ENCODE results near the gene KRTAP10-3. TPM values are rescaled to one million over a fixed set of nuclear protein-coding genes. Genes with fewer than 3 reads are reported as not detected.

KRTAP10-3 gene
- total and polyA plus RNA-seq, 2 of the 13 experiments (the other 11 are each of a cell fraction or from before 2014, with no cell fraction given), result not detected

GRCh38 chr21:44517175-44517899 lies 41.3 kb downstream of the KRTAP10-3 start (continued):
- TF ChIP-seq ZMYM4 (CRISPR knock-in tag; IDR thresholded peaks at IDR 0.05) (peak; percentile 91), MTF2 (CRISPR knock-in tag; IDR thresholded peaks at IDR 0.05; ENCODE audit: borderline replicate concordance) (no peak), PAWR (CRISPR knock-in tag; IDR thresholded peaks at IDR 0.05; ENCODE audit: borderline replicate concordance) (no peak), PPARG (CRISPR knock-in tag; conservative IDR thresholded peaks at IDR 0.05) (no peak), ZNF337 (CRISPR knock-in tag; IDR thresholded peaks at IDR 0.05; ENCODE audit: borderline replicate concordance, low read depth) (no peak), KDM4B (CRISPR knock-in tag; IDR thresholded peaks at IDR 0.05) (peak; percentile 41; the same call in 1 of the 2 replicates), HNF1A (IDR thresholded peaks at IDR 0.05; ENCODE audit: low read depth) (no peak), HNF1A (CRISPR knock-in tag; IDR thresholded peaks at IDR 0.05; ENCODE audit: borderline replicate concordance) (no peak), XRCC5 (optimal IDR thresholded peaks at IDR 0.05; ENCODE audit: low read length) (no peak), MED1 (CRISPR knock-in tag; IDR thresholded peaks at IDR 0.05) (peak; percentile 60; the same call in 1 of the 2 replicates), MBNL3 (CRISPR knock-in tag; conservative IDR thresholded peaks at IDR 0.05) (no peak), ZSCAN31 (CRISPR knock-in tag; IDR thresholded peaks at IDR 0.05; ENCODE audit: low read depth) (no peak), CREM (IDR thresholded peaks at IDR 0.05) (no peak; the same call in 1 of the 2 replicates), CREM (CRISPR knock-in tag; IDR thresholded peaks at IDR 0.05) (no peak), ZNF790 (CRISPR knock-in tag; IDR thresholded peaks at IDR 0.05; ENCODE audit: borderline replicate concordance) (no peak), ATF1 (CRISPR knock-in tag; IDR thresholded peaks at IDR 0.05) (no peak), SOX6 (IDR thresholded peaks at IDR 0.05) (no peak), SOX6 (CRISPR knock-in tag; IDR thresholded peaks at IDR 0.05) (0 out of 2 replicates have a peak, but pooled peaks have one; percentile 12), ZNF451 (CRISPR knock-in tag; IDR thresholded peaks at IDR 0.05) (no peak; the same call in 1 of the 2 replicates), PITX1 (CRISPR knock-in tag; IDR thresholded peaks at IDR 0.05) (no peak), THAP9 (CRISPR knock-in tag; IDR thresholded peaks at IDR 0.05; ENCODE audit: borderline replicate concordance) (no peak; the same call in 1 of the 2 replicates), TFDP2 (CRISPR knock-in tag; IDR thresholded peaks at IDR 0.05) (no peak), SYNCRIP (IDR thresholded peaks at IDR 0.05; ENCODE audit: insufficient read depth, low read depth, low read length) (no peak)
